GM19395 (cell line): Measurements from ENCODE around the gene MLX.
"Not testable (repeated sequence)": the region's sequence is repeated elsewhere in the genome, so short reads cannot be mapped to it uniquely, and the experiment has no call there.

Source experiments
- ATAC-seq: cut with Tn5 transposase; IDR thresholded peaks from one replicate; pipeline ENCODE4 v1.9.1; 2021; ENCODE audit warnings: mild to moderate bottlenecking, moderate library complexity; ENCODE audit not compliant: unreplicated experiment

The MLX gene

DNA sequence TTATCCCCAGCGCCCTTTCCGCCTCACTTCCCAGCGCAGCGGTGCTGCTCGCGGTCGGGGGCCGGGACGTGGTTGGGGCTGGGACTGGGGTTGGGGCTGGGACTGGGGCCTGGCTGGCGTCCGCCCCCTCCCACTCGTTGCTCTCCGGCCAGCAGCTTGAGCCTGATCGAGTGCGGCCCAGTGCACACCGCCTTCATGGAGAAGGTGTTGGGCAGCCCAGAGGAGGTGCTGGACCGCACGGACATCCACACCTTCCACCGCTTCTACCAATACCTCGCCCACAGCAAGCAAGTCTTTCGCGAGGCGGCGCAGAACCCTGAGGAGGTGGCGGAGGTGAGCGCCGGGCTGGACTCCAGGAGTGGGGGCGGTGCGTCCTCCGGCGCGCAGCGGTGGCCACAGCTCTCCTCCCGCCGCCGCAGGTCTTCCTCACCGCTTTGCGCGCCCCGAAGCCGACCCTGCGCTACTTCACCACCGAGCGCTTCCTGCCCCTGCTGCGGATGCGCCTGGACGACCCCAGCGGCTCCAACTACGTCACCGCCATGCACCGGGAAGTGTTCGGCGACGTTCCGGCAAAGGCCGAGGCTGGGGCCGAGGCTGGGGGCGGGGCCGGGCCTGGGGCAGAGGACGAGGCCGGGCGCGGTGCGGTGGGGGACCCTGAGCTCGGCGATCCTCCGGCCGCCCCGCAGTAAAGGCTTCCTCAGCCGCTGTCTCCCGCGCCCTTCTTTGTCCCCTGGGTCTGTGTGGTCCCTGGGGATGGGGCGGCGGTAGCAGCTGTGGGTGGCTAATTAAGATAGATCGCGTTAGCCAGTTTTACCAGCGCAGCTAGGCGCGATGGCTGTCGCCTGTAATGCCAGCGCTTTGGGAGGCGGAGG, 12.4 kb upstream of the MLX start:
- peak; percentile 80 for ATAC-seq

GRCh38 chr17:42555122-42555622, 11.7 kb upstream of the MLX start:
- no peak for ATAC-seq

DNA sequence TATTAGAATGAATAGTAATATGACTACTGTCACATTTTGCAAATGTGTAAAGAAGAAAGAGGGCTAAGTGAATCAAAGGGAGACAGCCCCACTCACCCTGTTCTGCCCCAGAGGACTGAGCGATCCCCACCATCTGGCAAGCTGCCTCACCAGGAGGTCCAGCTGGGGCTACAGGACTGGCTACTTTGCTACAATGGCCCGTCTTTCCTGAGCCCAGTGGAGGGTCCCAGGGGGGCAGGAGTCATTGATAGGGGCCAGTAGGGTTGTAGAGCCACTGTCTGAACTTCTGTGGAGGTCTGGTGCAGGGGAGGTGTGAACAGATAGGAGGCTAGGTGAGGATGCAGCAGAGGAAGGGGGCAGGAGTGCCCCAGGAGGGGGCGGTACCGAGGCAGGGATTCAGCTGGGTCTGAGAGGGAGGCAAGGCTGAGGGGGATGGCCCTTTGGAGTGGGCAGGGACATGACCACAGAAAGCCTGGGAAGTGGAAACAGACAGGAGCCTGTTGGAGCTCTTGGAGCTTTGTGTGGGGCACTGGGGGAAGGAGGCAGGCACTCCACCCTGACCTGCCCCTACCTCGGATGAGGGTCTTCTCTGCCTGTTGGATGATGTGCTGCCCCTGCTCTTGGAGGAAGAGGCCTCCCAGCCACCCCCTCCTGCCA, 10.8 kb upstream of the MLX start:
- not testable (repeated sequence) for ATAC-seq

GRCh38 chr17:42559075-42559474, 7.8 kb upstream of the MLX start:
- no peak for ATAC-seq

GRCh38 chr17:42560246-42560645, 6.7 kb upstream of the MLX start:
- no peak for ATAC-seq

- peak; percentile 62 for ATAC-seq
Observed at GRCh38 chr17:42561897-42562387, 5.0 kb upstream of the MLX start, which contains the start of gene COASY. COASY (plus strand) TSS chr17:42562148; CDS start chr17:42562623, 475 bp downstream.

DNA sequence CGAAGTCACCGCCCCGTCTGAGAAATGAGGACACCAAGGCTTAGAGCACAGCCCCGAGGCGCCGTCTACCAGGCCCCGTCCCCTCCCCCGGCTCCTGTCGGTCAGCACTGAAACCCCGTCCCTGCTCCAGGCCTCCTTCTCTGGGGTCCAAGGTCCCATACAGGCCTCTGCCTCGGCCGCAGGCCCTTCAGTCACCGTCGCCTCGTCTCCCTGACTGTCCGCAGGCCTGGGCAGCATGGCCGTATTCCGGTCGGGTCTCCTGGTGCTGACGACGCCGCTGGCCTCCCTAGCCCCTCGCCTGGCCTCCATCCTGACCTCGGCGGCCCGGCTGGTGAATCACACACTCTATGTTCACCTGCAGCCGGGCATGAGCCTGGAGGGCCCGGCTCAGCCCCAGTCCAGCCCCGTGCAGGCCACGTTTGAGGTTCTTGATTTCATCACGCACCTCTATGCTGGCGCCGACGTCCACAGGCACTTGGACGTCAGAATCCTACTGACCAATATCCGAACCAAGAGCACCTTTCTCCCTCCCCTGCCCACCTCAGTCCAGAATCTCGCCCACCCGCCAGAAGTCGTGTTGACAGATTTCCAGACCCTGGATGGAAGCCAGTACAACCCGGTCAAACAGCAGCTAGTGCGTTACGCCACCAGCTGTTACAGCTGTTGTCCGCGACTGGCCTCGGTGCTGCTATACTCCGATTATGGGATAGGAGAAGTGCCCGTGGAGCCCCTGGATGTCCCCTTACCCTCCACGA, 4.3 kb upstream of the MLX start:
- no peak for ATAC-seq

- no peak for ATAC-seq
Observed at GRCh38 chr17:42563143-42563509, 3.8 kb upstream of the MLX start.

DNA sequence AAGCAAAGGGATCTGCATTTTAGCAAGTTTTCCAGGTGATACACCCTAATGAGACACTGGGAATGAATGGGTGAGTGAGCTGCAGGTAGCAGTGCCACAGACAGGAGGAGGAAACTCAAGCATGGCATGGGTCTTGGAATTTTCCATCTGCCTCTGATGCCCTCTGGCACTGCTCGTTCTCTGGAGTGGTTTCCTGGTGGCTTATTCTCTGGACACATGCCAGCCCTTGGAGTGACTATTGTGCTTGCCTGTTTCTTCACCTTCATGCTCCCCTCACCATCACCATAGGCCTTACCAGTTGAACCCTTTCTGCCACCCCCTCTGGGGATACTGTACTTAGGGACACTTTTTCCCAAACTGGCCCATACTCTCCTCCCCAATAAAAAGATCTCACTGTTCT, 3.4 kb upstream of the MLX start:
- ATAC-seq = no peak

GRCh38 chr17:42563950-42564349, 3.0 kb upstream of the MLX start:
- ATAC-seq = no peak

DNA sequence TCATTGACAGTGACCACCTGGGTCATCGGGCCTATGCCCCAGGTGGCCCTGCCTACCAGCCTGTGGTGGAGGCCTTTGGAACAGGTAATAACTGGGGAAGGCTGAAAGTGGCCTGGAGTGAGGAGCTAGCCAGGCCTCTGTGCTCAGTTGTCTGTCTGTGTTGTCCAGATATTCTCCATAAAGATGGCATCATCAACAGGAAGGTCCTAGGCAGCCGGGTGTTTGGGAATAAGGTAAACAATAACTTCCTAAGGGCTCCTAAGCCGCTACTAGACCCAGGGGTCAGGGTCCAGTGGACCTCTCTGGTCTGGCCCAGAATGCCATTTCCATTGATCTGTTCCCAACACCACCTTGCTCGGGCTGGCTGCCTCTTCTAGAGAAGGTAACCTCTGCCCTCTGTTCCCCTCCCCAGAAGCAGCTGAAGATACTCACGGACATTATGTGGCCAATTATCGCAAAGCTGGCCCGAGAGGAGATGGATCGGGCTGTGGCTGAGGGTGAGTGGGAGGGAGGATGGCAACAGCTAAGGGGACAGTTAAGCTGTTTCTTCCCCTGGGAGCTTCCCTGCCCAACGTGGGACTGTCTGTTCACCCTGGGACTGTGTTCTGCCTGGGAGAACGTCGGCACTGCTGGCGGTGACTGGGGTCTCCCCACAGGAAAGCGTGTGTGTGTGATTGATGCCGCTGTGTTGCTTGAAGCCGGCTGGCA, 1.9 kb upstream of the MLX start:
- no peak for ATAC-seq

GRCh38 chr17:42565523-42566214, 1.2 kb upstream of the MLX start:
- no peak for ATAC-seq

GRCh38 chr17:42566215-42566882, 551 bp upstream of the MLX start:
- no peak for ATAC-seq

DNA sequence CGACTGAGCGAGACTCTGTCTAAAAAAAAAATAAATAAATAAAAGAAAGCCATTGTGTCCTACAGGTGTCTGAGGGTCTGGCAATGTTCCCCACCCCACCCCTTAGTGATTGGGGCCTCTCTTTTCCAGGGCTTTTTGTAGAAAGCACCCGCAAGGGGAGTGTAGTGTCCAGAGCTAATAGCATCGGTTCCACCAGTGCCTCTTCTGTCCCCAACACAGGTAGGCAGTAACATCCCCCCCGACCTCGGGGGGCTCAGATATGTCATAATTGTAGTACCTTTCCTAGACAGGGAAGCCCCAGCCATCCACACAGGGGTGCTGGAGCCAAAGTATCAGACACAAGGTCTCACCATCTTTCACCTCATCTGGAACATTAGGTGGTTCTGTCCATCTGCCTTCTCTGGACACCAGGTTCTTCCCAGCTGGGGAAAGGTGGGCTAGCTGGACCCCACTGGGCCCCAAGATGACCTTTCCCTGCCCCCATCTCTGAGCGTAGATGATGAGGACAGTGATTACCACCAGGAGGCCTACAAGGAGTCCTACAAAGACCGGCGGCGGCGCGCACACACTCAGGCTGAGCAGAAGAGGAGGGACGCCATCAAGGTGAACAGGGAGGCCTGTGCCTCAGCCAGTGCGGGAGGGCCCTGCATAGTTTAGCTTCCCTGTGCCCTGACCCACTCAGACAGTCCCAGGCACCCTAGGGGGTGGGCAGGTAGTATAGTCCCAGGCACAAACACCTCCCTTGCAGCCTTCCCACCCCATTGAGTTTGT, 1.6 kb downstream of the MLX start:
- ATAC-seq = no peak

GRCh38 chr17:42571435-42572225, 4.7 kb downstream of the MLX start:
- ATAC-seq = no peak

GRCh38 chr17:42573095-42573494, 6.2 kb downstream of the MLX start:
- no peak for ATAC-seq

- ATAC-seq = no peak
Observed at GRCh38 chr17:42574463-42574862, 7.6 kb downstream of the MLX start.

GRCh38 chr17:42577140-42577531, 10.2 kb downstream of the MLX start:
- no peak for ATAC-seq
